ENCODE measurements around the gene ZNF600. TPM values are rescaled to one million over a fixed set of nuclear protein-coding genes. Genes with fewer than 3 reads are reported as not detected.

ZNF600 gene
- total and polyA plus RNA-seq, 2 of the 8 experiments (the other 6 are each of a cell fraction or from before 2014, with no cell fraction given) = 2.1 to 8.0 TPM

- Histone ChIP-seq H3K56ac (replicated peaks; ENCODE audit: insufficient read length, low read depth, low read length) (no peak overlapping the region), H3K36me3 (ENCODE audit: control insufficient read depth in 2 of 4, insufficient read depth in 4 of 4, low read length in 3 of 4) (no peaks in the 10 kb centered on the region), H3K4me1 (replicated peaks in 1 of 4; ENCODE audit: control insufficient read depth in 3 of 4, insufficient read depth in 4 of 4, low read length in 3 of 4) (0 out of 7 replicates have a peak, but pooled peaks cover 0 to 2% (median 0%) of the 10 kb centered on the region in 4 experiments), H2BK120ac (replicated peaks; ENCODE audit: low read depth, low read length) (no peak overlapping the region), H3K23ac (ENCODE audit: insufficient read length) (no peak overlapping the region), H3K9me3 (ENCODE audit: insufficient read depth in 2 of 2, low read depth in 1 of 2, low read length in 1 of 2) (no peaks in the 10 kb centered on the region), H3K14ac (ENCODE audit: insufficient read length) (no peak overlapping the region), H4K5ac (ENCODE audit: insufficient read length, low read depth, low read length) (no peak overlapping the region), H4K20me1 (replicated peaks in 1 of 2; ENCODE audit: control insufficient read depth in 1 of 2, insufficient read depth in 2 of 2, low read length in 2 of 2) (no peaks in the 10 kb centered on the region), H3K79me1 (ENCODE audit: low read depth, low read length) (no peaks in the 10 kb centered on the region), H2BK12ac (ENCODE audit: low read depth, low read length) (no peak overlapping the region), H3K23me2 (ENCODE audit: low read depth, low read length) (peaks cover 8% of the 10 kb centered on the region; the same call in 1 of the 2 replicates), H3K4me2 (ENCODE audit: insufficient read depth in 1 of 2, low read depth in 2 of 2, low read length in 2 of 2) (peak overlapping the region; percentile 59 to 70), H4K8ac (ENCODE audit: extremely low read depth, insufficient read depth, low read length) (no peak overlapping the region; the same call in 1 of the 2 replicates), H4K91ac (replicated peaks; ENCODE audit: insufficient read length, low read length) (no peak overlapping the region), H2BK20ac (ENCODE audit: low read length) (no peak overlapping the region), H2BK5ac (ENCODE audit: low read depth, low read length) (no peak overlapping the region), H3K9ac (replicated peaks in 1 of 4; ENCODE audit: extremely low read depth in 1 of 4, low read depth in 3 of 4, low read length in 3 of 4) (no peak overlapping the region), H3K27ac (ENCODE audit: low read depth, low read length) (no peak overlapping the region), H3K4ac (replicated peaks; ENCODE audit: insufficient read length, low read depth, low read length) (no peak overlapping the region), H2BK15ac (ENCODE audit: low read length) (no peak overlapping the region), H2AFZ (ENCODE audit: low read length) (peak overlapping the region; percentile 86), H3K4me3 (ENCODE audit: extremely low read depth in 1 of 4, insufficient read depth in 2 of 4, low read depth in 3 of 4, low read length in 4 of 4) (peak overlapping the region; percentile 69 to 90 (median 72)), H3K18ac (ENCODE audit: extremely low read depth, low read length) (no peak overlapping the region), H3K79me2 (ENCODE audit: control insufficient read depth in 1 of 2, insufficient read depth in 2 of 2, low read length in 2 of 2) (no peaks in the 10 kb centered on the region), H3K27me3 (replicated peaks in 1 of 4; ENCODE audit: control insufficient read depth in 3 of 4, extremely low read depth in 1 of 4, insufficient read depth in 3 of 4, low read length in 3 of 4) (peaks cover 0 to 17% (median 6%) of the 10 kb centered on the region in 4 experiments; a peak in 5 of 7 replicates), H2AK5ac (ENCODE audit: low read depth, low read length) (no peak overlapping the region)
- CTCF ChIA-PET (ENCODE audit: partially characterized antibody) = no interaction called here
- POLR2A ChIA-PET (ENCODE audit: partially characterized antibody) = no interaction called here
- 4% methylated on average over 14 of the region's 23 CpGs; no CpG with 5 or more reads in 1 of the 2 experiments for WGBS, 2 experiments (ENCODE audit: extremely low coverage in 1 of 2, insufficient coverage in 1 of 2, insufficient read length in 1 of 2, insufficient replicate concordance in 2 of 2, low coverage in 1 of 2, low lambda C conversion rate in 2 of 2, missing lambda C conversion rate in 1 of 2)
- DNase-seq (ENCODE audit: low read depth in 1 of 2, low spot score in 2 of 2) (peak in 1 of 2 experiments; percentile 55), FAIRE-seq (no peak)
- TF ChIP-seq TAF7 (optimal IDR thresholded peaks at IDR 0.05; ENCODE audit: borderline replicate concordance, low read depth, low read length) (no peak), KDM1A (IDR thresholded peaks at IDR 0.05; ENCODE audit: borderline replicate concordance, low read length) (no peak), POLR2AphosphoS5 (IDR thresholded peaks at IDR 0.05; ENCODE audit: low read depth, low read length) (no peak), KDM4A (IDR thresholded peaks at IDR 0.05; ENCODE audit: low read depth, low read length, severe bottlenecking) (no peak), SP1 (IDR thresholded peaks at IDR 0.05; ENCODE audit: low read depth, low read length) (no peak), CEBPB (IDR thresholded peaks at IDR 0.05; ENCODE audit: low read depth, low read length) (no peak), ATF2 (IDR thresholded peaks at IDR 0.05; ENCODE audit: low read length) (no peak), CHD1 (IDR thresholded peaks at IDR 0.05; ENCODE audit: low read depth, low read length) (no peak), RNF2 (IDR thresholded peaks at IDR 0.05; ENCODE audit: borderline replicate concordance, low read depth, low read length, missing control alignments, poor library complexity, severe bottlenecking) (no peak), RBBP5 (IDR thresholded peaks at IDR 0.05; ENCODE audit: borderline replicate concordance, low read depth, low read length) (no peak), RFX5 (IDR thresholded peaks at IDR 0.05; ENCODE audit: borderline replicate concordance, low read depth, low read length) (no peak), TEAD4 (IDR thresholded peaks at IDR 0.05; ENCODE audit: low read depth, low read length) (no peak), ZNF274 (IDR thresholded peaks at IDR 0.05; ENCODE audit: borderline replicate concordance, extremely low read depth, low read length) (no peak)
Measured at GRCh38 chr19:52786078-52786463, 520 bp downstream of the ZNF600 start.

Measured in H1 (cell line).